Hematopoietic multipotent progenitor cell treated with erythropoietin and hydrocortisone succinate and interleukin-3 and kit ligand, for 4 days (in vitro differentiated cells): ENCODE results near the gene ARL6IP4.

Source experiments
- DNase-seq: peaks from one replicate; pipeline ENCODE4 v3.0.0-alpha.2; 2015

ARL6IP4 gene

GRCh38 chr12:122991623-122992275 is 11.3 kb downstream of the ARL6IP4 start:
- no peak for DNase-seq

- no peak for DNase-seq
Observed at GRCh38 chr12:122992386-122992785, 11.9 kb downstream of the ARL6IP4 start.

- DNase-seq: no peak
Observed at GRCh38 chr12:122994140-122994675, 13.7 kb downstream of the ARL6IP4 start.

GRCh38 chr12:122994781-122995502 is 14.5 kb downstream of the ARL6IP4 start:
- DNase-seq: no peak

DNA sequence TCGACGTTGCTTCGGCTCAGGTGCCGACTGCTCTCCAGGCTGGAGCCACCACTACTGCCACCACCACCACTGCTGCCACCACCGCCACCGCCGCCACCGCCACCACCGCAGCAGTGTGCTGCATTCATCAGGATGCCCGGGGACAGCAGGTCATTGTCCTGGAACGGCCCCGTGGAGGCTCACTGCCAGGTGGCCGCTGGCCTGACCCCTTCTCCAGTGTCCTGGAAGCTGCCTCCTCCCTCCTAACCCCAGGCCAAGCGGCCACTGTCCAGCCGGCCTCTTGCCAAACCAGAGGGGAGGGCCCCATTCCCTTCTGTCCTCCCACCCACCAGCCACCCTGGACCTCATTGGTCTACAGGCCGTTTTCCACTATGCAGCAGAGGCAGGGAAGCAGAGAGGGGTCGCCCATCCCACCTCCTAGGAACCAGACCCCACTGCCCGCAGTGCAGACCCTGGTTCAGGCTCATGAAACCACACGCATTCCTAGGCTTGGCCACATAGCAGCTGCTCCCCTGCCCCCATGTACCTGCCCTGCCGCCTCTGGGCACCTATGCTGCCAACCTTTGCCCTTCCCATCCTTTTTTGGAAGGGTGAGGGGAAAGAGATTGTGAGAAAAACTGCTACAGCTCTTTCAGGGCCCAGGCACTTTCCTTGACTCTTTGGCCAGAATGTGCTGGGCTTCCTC is 15.2 kb downstream of the ARL6IP4 start:
- DNase-seq: no peak

GRCh38 chr12:122996188-122996601 is 15.7 kb downstream of the ARL6IP4 start:
- DNase-seq: no peak

- no peak for DNase-seq
Observed at GRCh38 chr12:122996621-122997342, 16.3 kb downstream of the ARL6IP4 start.

DNA sequence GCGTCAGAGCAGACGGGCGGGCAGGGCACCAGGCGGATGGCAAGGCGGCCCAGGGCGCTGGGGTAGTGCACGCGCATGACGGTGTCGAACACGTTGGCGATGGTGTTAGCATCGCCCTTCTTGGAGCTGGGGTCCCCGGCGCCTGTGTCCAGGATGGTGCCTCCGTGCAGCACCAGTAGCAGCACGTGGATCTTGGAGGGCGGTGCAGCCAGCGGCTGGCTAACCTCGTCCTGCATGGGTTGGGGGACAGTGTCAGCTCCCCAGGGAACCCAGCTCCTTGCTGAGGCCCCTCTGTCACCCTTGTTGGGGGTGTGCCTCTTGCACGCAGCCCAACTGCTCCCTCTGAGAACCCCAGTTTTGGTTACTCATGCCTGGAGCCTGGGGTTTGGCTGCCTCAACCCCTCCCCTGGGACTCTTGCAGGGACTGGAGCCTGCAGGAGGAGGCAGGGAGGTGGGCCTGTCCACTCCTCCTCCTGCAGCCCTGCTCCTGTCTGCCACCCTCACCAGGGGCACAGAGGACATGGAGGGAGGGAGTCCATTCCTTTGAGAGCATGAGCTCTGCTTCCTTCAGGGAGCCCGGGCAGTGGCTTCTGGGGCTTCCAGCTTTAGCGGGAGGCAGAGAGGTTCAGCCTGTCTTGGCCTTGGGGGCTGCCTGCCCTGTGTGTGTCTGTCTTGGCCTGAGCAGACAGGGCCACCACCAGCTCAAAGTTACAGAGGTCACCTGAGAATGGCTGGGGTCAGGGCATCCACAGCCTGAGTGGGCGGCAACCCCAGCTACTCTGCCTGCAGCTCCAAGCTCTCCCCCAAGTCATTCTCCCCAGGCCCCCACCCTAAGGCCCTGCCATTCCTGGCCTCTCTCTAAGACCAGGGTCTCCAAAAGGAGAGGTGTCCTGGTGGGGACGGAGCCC is 17.1 kb downstream of the ARL6IP4 start:
- no peak for DNase-seq

- DNase-seq: no peak
Observed at GRCh38 chr12:122998316-122998715, 17.8 kb downstream of the ARL6IP4 start.

DNA sequence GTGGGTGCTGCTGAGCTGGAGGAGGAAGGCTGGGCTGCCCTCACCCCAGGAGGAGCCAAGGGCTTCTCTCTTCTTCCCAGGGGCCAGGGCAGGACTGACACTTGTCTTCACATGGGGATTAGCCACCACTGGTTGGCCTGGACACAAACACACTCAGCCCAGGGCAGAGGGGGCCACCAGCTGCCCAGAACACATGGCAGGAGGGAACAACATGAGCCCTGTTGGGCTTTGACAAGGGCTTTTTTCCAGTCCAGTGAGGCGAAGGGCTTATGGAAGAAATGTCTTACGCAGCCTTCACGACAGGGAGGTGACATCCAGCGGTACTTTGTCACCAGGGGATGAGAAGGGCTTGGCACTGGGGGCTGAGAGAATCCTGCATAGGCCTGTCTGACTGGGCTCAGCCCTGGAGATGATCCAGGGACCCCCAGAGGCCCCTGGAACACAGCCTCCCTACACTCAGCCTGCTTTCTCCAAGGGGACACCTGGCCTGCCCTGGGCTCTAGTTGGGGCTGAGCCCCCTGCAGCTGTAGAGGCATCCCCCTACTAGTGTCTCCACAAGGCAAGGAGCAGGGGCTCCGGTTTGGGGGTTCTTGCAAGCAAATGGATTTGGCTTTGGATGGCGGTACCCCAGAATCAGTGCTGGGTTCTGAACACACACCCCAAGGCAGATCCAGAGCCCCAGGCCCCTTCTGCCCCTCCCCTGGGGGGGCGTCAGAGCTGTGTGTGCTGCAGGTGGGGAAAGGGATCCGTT is 18.9 kb downstream of the ARL6IP4 start:
- no peak for DNase-seq

- peak; percentile 50 for DNase-seq
Observed at GRCh38 chr12:122999986-123000420, 19.5 kb downstream of the ARL6IP4 start.

DNA sequence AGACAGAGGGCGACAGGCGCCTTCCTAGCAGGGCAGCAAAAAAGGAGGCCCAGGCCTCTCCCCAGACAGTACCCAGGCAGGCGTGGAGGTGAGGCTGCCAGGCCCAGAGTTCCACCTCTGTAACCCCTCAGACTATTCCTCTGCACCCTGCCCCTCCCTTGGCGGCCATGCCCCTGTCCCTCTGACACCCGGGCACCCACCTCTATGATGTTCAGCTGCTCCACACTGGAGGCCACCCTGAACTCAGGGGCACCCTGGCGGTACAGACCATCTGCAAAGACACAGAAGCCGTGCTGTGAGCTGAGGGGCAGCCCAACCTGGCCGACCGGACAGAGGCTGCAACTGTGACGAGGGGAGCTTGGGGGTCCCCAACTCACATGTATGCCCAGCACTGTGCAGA is 20.1 kb downstream of the ARL6IP4 start:
- no peak for DNase-seq

DNA sequence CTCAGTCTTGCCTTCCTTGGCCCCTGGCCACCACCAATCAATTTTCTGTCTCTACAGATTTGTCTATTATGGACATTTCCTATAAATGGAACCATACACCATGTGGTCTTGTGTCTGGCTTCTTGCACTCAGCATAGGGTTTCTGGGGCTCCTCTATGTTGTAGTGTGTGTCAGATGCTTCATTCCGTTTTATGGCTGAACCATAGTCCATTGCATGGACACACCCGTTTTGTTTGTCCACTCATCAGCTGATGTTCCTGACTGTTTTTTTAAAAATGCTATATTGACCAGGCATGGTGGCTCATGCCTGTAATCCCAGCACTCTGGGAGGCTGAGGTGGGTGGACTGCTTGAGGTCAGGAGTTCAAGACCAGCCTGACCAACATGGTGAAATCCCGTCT is 21.0 kb downstream of the ARL6IP4 start:
- no peak for DNase-seq

DNA sequence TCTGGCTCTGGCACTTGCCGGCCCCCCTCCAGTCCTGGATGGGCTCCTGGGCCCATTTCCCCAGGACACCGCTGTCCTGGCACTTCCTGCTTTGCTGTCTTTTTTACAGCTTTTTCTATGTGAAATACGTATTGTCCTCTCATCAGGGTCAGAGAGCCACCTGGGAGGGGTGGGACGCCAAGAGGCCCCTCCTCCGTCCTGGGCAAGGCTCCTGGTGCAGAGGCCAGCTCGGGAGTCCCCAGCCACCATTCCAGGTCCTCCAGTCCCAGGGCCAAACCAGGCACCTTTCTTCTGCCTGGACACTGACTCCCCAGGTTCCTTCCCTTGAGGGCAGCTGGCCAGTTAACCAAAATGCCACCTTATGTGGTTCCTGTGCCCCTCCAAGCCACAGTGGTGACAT is 22.8 kb downstream of the ARL6IP4 start:
- no peak for DNase-seq

GRCh38 chr12:123004287-123004686 is 23.8 kb downstream of the ARL6IP4 start:
- no peak for DNase-seq

DNA sequence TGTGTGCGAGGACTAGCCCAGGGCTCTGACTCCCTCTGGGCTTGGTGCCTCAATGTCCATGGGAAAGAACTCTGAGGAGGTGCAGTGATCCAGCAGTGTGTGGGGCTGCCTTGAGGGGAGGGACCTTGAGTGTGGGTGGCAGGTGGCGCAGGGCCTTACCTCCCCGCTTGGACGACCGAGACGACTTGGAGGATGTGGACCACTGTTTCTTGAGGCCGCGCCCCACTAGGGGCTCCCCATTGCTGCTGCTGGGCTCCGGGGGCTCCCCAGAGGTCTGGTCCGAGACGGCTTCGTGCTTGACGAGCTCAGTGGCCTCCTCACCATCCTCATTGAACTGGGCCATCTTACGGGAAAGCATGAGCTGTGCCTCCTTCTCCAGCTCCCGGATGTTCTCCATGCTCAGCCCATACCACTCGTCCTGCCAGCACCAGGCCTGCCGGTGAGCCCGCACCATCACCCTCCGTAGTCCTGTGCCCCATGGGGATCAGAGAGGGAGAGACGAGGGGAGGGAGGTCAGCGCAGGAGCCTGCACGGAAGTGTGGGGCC is 24.7 kb downstream of the ARL6IP4 start:
- no peak for DNase-seq

GRCh38 chr12:123006977-123007376 is 26.5 kb downstream of the ARL6IP4 start:
- DNase-seq: no peak

GRCh38 chr12:123010110-123010509 is 29.6 kb downstream of the ARL6IP4 start:
- DNase-seq: no peak

DNA sequence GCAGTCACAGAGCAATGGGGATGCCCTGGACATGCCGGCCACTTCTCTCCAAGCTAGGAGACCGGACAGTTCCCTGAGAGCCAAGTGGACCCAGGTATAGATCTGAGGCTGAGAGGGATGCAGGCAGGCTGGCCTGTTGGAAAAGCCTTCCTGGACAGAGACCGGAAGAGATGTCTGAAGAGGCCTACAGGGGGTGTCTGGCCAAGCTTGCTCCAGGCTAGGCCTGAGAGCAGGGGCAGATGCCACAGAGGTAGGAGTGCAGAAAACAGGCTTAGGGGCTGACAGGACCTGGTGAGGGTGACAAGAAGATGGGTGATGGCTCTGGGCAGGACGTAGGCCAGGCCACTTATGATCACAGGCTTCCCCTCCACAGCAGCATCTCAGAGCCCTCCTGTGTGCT is 30.2 kb downstream of the ARL6IP4 start:
- DNase-seq: no peak

DNA sequence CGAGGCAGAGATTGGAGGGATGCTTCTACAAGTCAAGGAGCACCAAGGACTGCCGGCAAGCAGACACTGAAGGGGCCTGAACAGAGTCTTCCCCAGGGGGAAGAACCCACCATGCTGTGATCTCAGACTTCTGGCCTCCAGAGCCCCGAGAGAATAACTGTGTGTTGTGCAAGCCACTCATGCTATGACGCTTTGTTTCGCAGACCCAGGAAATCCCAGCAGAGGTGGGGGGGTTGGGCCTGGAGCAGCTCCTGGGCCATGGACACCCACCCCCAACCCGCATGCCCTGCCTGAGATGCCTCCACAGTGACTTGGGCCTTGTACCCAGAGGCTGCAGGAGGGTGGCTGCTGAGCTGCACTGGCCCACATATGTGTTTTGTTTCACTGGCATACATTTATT is 31.2 kb downstream of the ARL6IP4 start:
- DNase-seq: no peak
